Left lobe of liver (tissue), 2 donors: ENCODE results near the gene GAB1. TPM values are rescaled to one million over a fixed set of nuclear protein-coding genes. Genes with fewer than 3 reads are reported as not detected.

ENCODE experiments used
- ATAC-seq: fragments of 200-7000 bp; cut with Tn5 transposase; one replicate; pipeline ENCODE4 v1.9.1; 2020; ENCODE audit warnings: mild to moderate bottlenecking, moderate library complexity
- DNase-seq: peaks from one replicate; pipeline ENCODE4 v3.0.0-alpha.2; 2020; ENCODE audit warnings: low spot score
- total RNA-seq: library from RNA; stranded (reverse); gene quantifications from one replicate; pipeline ENCODE4 v1.2.1, GENCODE V29; 2021
- donor health status: DM: no; HTN: no; CAD: no; lungs with moderate emphysema.
- donor health status: DM: no; HTN: yes; CAD: no.

Gene GAB1
- total RNA-seq, 1 donor from 2014 or later: 11.1 TPM

- peak; percentile 74 for DNase-seq
- peak; percentile 93 for ATAC-seq
Measured at GRCh38 chr4:143473334-143474126, 136.9 kb downstream of the GAB1 start.

- no peak for DNase-seq
- ATAC-seq: no peak
Measured at GRCh38 chr4:143477487-143477886, 140.8 kb downstream of the GAB1 start.

- peak; percentile 35 for ATAC-seq
- no peak for DNase-seq
Measured at GRCh38 chr4:143481361-143481760, 144.7 kb downstream of the GAB1 start.

- DNase-seq: no peak
Measured at GRCh38 chr4:143482840-143483239, 146.2 kb downstream of the GAB1 start.

GRCh38 chr4:143486314-143486713 is 149.6 kb downstream of the GAB1 start:
- DNase-seq: no peak
- ATAC-seq: no peak

More at GRCh38 chr4:143482840-143483239, 146.2 kb downstream of the GAB1 start:
- peak; percentile 82 for ATAC-seq

- DNase-seq: no peak
- no peak for ATAC-seq
Measured at GRCh38 chr4:143488687-143489086, 152.0 kb downstream of the GAB1 start.

- ATAC-seq: peak; percentile 52
- DNase-seq: no peak
Measured at GRCh38 chr4:143489106-143489505, 152.4 kb downstream of the GAB1 start.

- ATAC-seq: no peak
- no peak for DNase-seq
Measured at GRCh38 chr4:143498021-143498420, 161.3 kb downstream of the GAB1 start.

GRCh38 chr4:143502231-143502630 is 165.6 kb downstream of the GAB1 start:
- no peak for DNase-seq
- ATAC-seq: no peak

GRCh38 chr4:143506031-143506430 is 169.4 kb downstream of the GAB1 start:
- ATAC-seq: no peak
- no peak for DNase-seq

- ATAC-seq (no peak), DNase-seq (no peak)
Measured at GRCh38 chr4:143511906-143512305, 175.2 kb downstream of the GAB1 start.

GRCh38 chr4:143512978-143513313 is 176.3 kb downstream of the GAB1 start:
- ATAC-seq: no peak
- no peak for DNase-seq

GRCh38 chr4:143513314-143514168 is 176.9 kb downstream of the GAB1 start, which contains the start of gene SMARCA5:
Gene SMARCA5, plus strand, starts transcription at chr4:143513702. Its CDS starts 223 bp downstream, at chr4:143513925.
- DNase-seq (peak; percentile 98), ATAC-seq (peak; percentile 92)

- ATAC-seq (no peak), DNase-seq (no peak)
Measured at GRCh38 chr4:143514169-143514495, 177.5 kb downstream of the GAB1 start.

GRCh38 chr4:143514497-143514896 is 177.8 kb downstream of the GAB1 start:
- ATAC-seq: peak; percentile 2

GRCh38 chr4:143514901-143515300 is 178.2 kb downstream of the GAB1 start:
- ATAC-seq: no peak
- no peak for DNase-seq

More at GRCh38 chr4:143514497-143514896, 177.8 kb downstream of the GAB1 start:
- peak; percentile 48 for DNase-seq

- DNase-seq (no peak), ATAC-seq (no peak)
Measured at GRCh38 chr4:143515905-143516304, 179.2 kb downstream of the GAB1 start.

- no peak for DNase-seq
- no peak for ATAC-seq
Measured at GRCh38 chr4:143517764-143518163, 181.1 kb downstream of the GAB1 start.
